Endothelial cell (in vitro differentiated cells): ENCODE data around the gene FCN3. TPM values are rescaled to one million over a fixed set of nuclear protein-coding genes. Genes with fewer than 3 reads are reported as not detected.

Experiments
- DNase-seq: peaks from one replicate; pipeline ENCODE4 v3.0.0; 2021; ENCODE audit warnings: low spot score
- H3K27ac Mint-ChIP-seq: one replicate; pipeline ENCODE4 v1.8.0; 2021; ENCODE audit warnings: mixed read lengths, inconsistent platforms; ENCODE audit not compliant: unreplicated experiment
- H3K27me3 Mint-ChIP-seq: one replicate; pipeline ENCODE4 v1.8.0; 2021; ENCODE audit warnings: mild to moderate bottlenecking, moderate library complexity, mixed read lengths, inconsistent platforms; ENCODE audit not compliant: unreplicated experiment
- H3K36me3 Mint-ChIP-seq: one replicate; pipeline ENCODE4 v1.8.0; 2021; ENCODE audit warnings: mild to moderate bottlenecking, low read depth, mixed read lengths, inconsistent platforms; ENCODE audit not compliant: unreplicated experiment
- H3K4me1 Mint-ChIP-seq: one replicate; pipeline ENCODE4 v1.8.0; 2021; ENCODE audit warnings: mild to moderate bottlenecking, mixed read lengths, inconsistent platforms; ENCODE audit not compliant: unreplicated experiment
- H3K4me3 Mint-ChIP-seq: one replicate; pipeline ENCODE4 v1.8.0; 2021; ENCODE audit warnings: mild to moderate bottlenecking, mixed read lengths, inconsistent platforms; ENCODE audit not compliant: unreplicated experiment
- H3K9me3 Mint-ChIP-seq: one replicate; pipeline ENCODE4 v1.8.0; 2021; ENCODE audit warnings: mixed read lengths, inconsistent platforms; ENCODE audit not compliant: unreplicated experiment
- CTCF ChIP-seq: fragments of 200-600 bp; sonication (generic); IDR thresholded peaks from one replicate; pipeline ENCODE4 v1.5.0; 2021; ENCODE audit warnings: antibody characterized with exemption; ENCODE audit not compliant: unreplicated experiment
- total RNA-seq: library from RNA; stranded (reverse); fragmentation: NEBNext Ultra II Directional; extraction: Animal tissue kit (Norgen Biotek cat#: 25700); gene quantifications from one replicate; pipeline ENCODE4 v1.2.1, GENCODE V29; 2021; ENCODE audit not compliant: unreplicated experiment

FCN3 gene
- total RNA-seq, 1 donor from 2014 or later = 132 TPM

GRCh38 chr1:27366113-27366410 lies 8.6 kb downstream of the FCN3 start:
- TF ChIP-seq CTCF = no peak
- Mint-ChIP-seq H3K36me3 (peaks cover 13% of the 10 kb centered on the region), H3K27ac (peak overlapping the region; percentile 42), H3K9me3 (no peaks in the 10 kb centered on the region), H3K4me1 (peaks cover 24% of the 10 kb centered on the region), H3K4me3 (peak overlapping the region; percentile 91), H3K27me3 (peaks cover 14% of the 10 kb centered on the region)
- DNase-seq = peak; percentile 75

GRCh38 chr1:27365372-27366112 lies 9.1 kb downstream of the FCN3 start:
- peaks cover 24% of the 10 kb centered on the region for H3K4me1 Mint-ChIP-seq
- H3K4me3 Mint-ChIP-seq = peak overlapping the region; percentile 91
- peak; percentile 84 for DNase-seq
- peaks cover 14% of the 10 kb centered on the region for H3K27me3 Mint-ChIP-seq
- no peaks in the 10 kb centered on the region for H3K9me3 Mint-ChIP-seq
- H3K27ac Mint-ChIP-seq = peak overlapping the region; percentile 42
- peaks cover 13% of the 10 kb centered on the region for H3K36me3 Mint-ChIP-seq
- no peak for TF ChIP-seq CTCF

- Mint-ChIP-seq H3K4me3 (peak overlapping the region; percentile 91), H3K27me3 (peaks cover 16% of the 10 kb centered on the region), H3K9me3 (no peaks in the 10 kb centered on the region), H3K36me3 (peaks cover 13% of the 10 kb centered on the region), H3K27ac (no peak overlapping the region), H3K4me1 (peaks cover 27% of the 10 kb centered on the region)
- TF ChIP-seq CTCF = no peak
- no peak for DNase-seq
These were observed 9.8 kb downstream of the FCN3 start for GRCh38 chr1:27364696-27365371.

GRCh38 chr1:27363766-27364695 lies 10.6 kb downstream of the FCN3 start:
- Mint-ChIP-seq H3K27me3 (peaks cover 21% of the 10 kb centered on the region), H3K27ac (no peak overlapping the region), H3K9me3 (no peaks in the 10 kb centered on the region), H3K4me1 (peaks cover 27% of the 10 kb centered on the region), H3K36me3 (peaks cover 16% of the 10 kb centered on the region), H3K4me3 (peak overlapping the region; percentile 77)
- DNase-seq = no peak
- no peak for TF ChIP-seq CTCF
